ENCODE measurements around the gene MEGF8.

MEGF8 gene

GRCh38 chr19:42351079-42351735, 25.8 kb downstream of the MEGF8 start:
- no peak for DNase-seq (ENCODE audit: low spot score)
- Histone ChIP-seq H3K4me3 (no peak overlapping the region), H3K27ac (no peak overlapping the region)
- TF ChIP-seq CTCF (IDR thresholded peaks at IDR 0.05), result no peak

GRCh38 chr19:42352301-42353259, 27.1 kb downstream of the MEGF8 start:
- no peak overlapping the region for H3K4me3 ChIP-seq
- no peak for DNase-seq (ENCODE audit: low spot score)
- no peak overlapping the region for H3K27ac ChIP-seq
- no peak for TF ChIP-seq CTCF (IDR thresholded peaks at IDR 0.05)

- Histone ChIP-seq H3K4me3 (no peak overlapping the region), H3K27ac (no peak overlapping the region)
- no peak for TF ChIP-seq CTCF (IDR thresholded peaks at IDR 0.05)
- DNase-seq (ENCODE audit: low spot score), result no peak
These were observed 28.0 kb downstream of the MEGF8 start for GRCh38 chr19:42353341-42354015.

- no peak for TF ChIP-seq CTCF (IDR thresholded peaks at IDR 0.05)
- no peak overlapping the region for H3K4me3 ChIP-seq
- no peak overlapping the region for H3K27ac ChIP-seq
- DNase-seq (ENCODE audit: low spot score), result no peak
These were observed 30.5 kb downstream of the MEGF8 start for GRCh38 chr19:42355896-42356295.

- Histone ChIP-seq H3K4me3 (no peak overlapping the region), H3K27ac (no peak overlapping the region)
- no peak for TF ChIP-seq CTCF (IDR thresholded peaks at IDR 0.05)
- no peak for DNase-seq (ENCODE audit: low spot score)
These were observed 31.3 kb downstream of the MEGF8 start for GRCh38 chr19:42356686-42357085.

- Histone ChIP-seq H3K27ac (no peak overlapping the region), H3K4me3 (no peak overlapping the region)
- no peak for DNase-seq (ENCODE audit: low spot score)
- no peak for TF ChIP-seq CTCF (IDR thresholded peaks at IDR 0.05)
These were observed 31.9 kb downstream of the MEGF8 start for GRCh38 chr19:42357290-42357689.
